HK-2 (cell line): ENCODE measurements around the gene B3GALT4.

ENCODE experiments used
- DNase-seq: peaks from one replicate; pipeline ENCODE4 v3.0.0-alpha.2; 2018; ENCODE audit not compliant: unreplicated experiment

The B3GALT4 gene

GRCh38 chr6:33315793-33316602 lies 39.1 kb downstream of the B3GALT4 start:
- no peak for DNase-seq

- DNase-seq = no peak
These were observed 39.9 kb downstream of the B3GALT4 start for GRCh38 chr6:33316603-33317418.

- no peak for DNase-seq
These were observed 40.4 kb downstream of the B3GALT4 start for GRCh38 chr6:33317419-33317668.

GRCh38 chr6:33317669-33318425 lies 40.9 kb downstream of the B3GALT4 start, which contains the start of gene ZBTB22:
Gene ZBTB22, minus strand, starts transcription at chr6:33317744. Its CDS starts 828 bp downstream, at chr6:33316916.
- peak; percentile 96 for DNase-seq

- no peak for DNase-seq
These were observed 41.6 kb downstream of the B3GALT4 start for GRCh38 chr6:33318426-33319073.

- no peak for DNase-seq
These were observed 43.0 kb downstream of the B3GALT4 start for GRCh38 chr6:33319939-33320314.

- DNase-seq = peak; percentile 48
These were observed 43.6 kb downstream of the B3GALT4 start for GRCh38 chr6:33320315-33321181.

GRCh38 chr6:33321227-33321626 lies 44.3 kb downstream of the B3GALT4 start:
- DNase-seq = no peak

- DNase-seq = no peak
These were observed 46.7 kb downstream of the B3GALT4 start for GRCh38 chr6:33323623-33323948.

- DNase-seq = no peak
These were observed 47.2 kb downstream of the B3GALT4 start for GRCh38 chr6:33324125-33324524.
